ENCODE results near the gene LNX1.
"Not testable (repeated sequence)": the region's sequence is repeated elsewhere in the genome, so short reads cannot be mapped to it uniquely, and the experiment has no call there.

The LNX1 gene

DNA sequence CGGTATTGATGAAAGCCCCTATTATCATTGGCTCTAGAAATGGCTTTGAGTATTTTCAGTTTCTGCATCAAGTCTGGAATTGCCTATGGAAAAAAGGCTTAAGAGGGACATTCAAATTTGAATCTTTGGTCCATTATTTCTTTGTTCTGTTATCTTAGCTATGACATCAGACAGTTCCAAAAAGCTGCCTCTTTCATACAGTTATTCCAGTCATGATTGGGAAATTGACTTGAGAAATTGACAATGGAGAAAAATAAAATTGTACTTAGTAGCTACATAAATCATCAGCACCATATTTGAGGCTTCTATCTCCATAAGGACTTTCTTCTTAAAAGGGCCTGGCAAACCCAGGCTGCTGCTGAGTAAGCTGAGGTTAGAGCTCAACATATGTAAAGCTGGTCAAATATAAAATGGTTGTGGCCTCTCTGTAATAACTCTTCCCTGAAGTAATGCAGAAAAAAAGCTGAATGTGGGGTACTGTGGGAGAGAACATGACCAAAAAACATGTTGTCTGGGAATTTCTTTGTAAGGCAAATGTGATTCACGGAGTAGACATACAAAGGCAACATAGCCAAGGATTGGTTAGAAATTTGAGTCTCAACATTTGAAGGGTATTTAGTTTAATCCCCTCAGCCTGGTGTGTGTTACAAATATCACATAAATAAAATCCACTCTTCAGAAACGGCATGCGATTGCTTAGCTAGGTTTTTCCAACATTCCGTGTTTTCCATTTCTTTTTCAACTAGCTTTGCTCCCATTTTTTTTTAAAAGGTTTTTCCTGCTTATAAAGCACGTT, 100.9 kb downstream of the LNX1 start:
- no peak for DNase-seq

- no peak for DNase-seq
These were observed 101.9 kb downstream of the LNX1 start for GRCh38 chr4:53489279-53489889.

- no peak for DNase-seq
These were observed 103.5 kb downstream of the LNX1 start for GRCh38 chr4:53487766-53488165.

GRCh38 chr4:53485658-53486040, 105.6 kb downstream of the LNX1 start:
- no peak for DNase-seq

DNA sequence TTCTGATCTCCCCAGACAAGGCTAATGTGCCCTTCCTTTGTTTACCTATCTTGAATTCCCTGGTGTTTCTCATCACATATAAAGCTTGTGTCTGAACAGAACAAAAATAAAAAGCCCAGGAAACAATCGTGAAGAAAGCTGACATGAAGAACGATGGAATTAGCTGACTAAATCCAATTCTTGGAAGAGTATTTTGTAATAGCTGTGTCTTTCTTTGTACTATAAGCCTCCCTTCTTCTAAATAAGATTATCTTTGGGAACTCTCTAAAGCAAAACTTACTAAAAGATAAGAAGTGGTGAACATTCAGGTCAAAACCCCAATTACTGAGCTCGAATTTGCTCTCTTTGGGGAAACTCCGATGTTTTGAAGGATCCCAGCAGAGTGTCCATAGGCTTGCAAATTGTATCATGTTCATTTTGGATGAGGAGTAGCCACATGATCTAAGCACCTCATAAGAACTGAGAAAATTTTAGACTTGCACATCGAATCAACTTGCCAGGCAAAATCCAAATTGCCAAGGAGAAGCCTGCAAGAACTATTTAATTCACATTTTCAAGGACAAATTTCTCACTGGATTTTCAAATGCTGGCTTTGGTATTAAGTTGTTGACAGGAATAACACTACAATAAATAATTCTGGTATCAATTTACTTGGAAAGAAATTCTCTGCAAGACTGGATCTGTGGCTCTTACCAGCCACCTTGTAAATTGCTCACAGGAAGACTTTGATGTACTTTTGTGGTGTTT, 106.2 kb downstream of the LNX1 start:
- DNase-seq, result no peak

DNA sequence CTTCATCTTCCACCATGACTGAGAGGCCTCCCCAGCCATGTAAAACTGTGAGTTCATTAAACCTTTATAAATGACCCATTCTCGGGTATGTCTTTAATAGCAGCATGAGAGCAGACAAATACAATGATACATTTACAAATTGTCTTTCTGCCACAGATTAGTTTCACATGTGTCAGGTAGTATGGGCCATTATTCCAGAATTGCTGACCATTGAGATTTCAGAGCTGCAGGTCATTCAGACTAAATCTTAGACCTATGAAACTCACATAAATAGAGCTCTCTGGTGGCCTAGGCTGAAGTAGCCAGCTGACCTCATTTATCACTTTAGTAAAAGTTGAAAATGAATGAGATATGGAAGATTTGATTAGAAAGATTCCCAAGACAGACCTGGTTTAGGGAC, 108.0 kb downstream of the LNX1 start:
- DNase-seq, result no peak

DNA sequence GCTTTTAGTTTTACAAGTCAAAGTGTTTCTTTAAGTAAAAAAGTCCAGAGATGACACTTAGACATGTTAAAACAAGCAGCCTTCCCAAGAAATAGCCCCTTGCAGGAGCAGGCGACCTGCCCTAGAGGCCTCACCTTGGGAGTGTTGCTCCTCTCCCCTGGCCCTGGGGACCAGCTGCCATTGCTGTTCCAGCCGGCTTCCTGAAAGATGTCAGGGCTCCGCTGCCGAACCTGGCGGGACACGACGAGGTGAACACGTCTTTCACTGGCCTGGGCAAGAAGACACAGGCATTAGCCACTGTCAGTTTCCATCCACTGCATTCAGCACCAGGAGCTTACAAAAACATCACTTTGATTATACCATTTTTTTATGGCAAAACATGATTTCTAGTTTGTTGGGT, 109.7 kb downstream of the LNX1 start:
- no peak for DNase-seq

- DNase-seq, result no peak
These were observed 110.4 kb downstream of the LNX1 start for GRCh38 chr4:53480909-53481308.

GRCh38 chr4:53479736-53480525, 111.4 kb downstream of the LNX1 start:
- DNase-seq, result no peak

GRCh38 chr4:53478671-53479456, 112.4 kb downstream of the LNX1 start:
- no peak for DNase-seq

DNA sequence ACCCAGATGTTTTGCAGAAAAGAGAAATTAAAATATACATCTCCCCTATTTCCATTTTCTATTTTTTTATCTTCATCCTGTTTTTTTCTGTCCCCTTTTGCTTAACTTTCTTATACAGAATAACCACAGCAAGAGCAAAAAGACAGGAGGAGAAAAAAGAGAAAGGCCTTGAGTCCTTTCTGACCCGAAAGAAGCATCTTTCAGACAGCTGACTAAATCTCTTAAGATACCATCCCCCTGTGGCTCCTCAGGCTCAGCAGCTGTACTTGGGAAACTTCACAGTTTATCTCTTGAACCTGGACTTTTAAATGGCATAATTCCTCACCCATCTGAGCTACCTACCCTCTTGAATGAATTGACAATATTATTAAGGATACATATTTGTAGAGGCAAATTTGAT, 113.7 kb downstream of the LNX1 start:
- no peak for DNase-seq

- no peak for DNase-seq
These were observed 114.2 kb downstream of the LNX1 start for GRCh38 chr4:53477038-53477565.

DNA sequence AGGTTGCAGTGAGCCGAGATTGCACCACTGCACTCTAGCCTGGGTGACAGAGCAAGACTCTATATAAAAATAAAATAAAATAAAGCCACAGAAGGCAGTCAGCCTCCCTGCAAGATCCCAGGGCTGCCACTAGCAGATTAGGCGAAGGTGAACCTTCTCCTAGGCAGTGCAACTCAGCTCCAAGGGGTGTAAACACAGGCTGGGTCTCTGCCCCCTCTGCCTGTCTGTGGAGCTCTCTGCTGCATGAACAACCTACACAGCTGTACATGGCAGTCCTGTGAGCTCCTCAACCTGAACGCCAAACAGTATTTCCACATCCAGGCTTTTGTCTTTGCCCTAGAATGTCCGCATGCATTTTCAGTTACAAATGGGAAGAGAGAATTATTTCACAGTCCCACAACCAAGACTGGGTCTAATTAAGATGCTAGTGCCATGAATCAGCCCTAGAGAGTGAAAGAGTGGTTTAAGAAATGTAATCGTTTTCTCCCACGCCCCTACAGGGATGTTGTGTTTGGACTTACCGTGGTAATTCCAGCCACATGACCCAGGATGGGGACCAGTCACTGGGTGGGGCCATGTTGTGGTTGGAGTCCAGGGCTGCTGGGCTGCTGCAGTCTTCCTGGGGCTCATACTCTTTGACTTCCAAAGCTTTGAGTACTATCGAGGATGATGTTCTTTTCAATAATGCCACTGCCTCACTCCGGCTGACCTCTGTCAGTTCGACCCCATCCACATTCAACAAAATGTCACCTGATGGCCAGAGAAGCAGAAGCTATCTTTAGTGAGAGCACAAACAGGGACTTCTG, 114.9 kb downstream of the LNX1 start:
- no peak for DNase-seq

- not testable (repeated sequence) for DNase-seq
These were observed 124.7 kb downstream of the LNX1 start for GRCh38 chr4:53466576-53466975.

DNA sequence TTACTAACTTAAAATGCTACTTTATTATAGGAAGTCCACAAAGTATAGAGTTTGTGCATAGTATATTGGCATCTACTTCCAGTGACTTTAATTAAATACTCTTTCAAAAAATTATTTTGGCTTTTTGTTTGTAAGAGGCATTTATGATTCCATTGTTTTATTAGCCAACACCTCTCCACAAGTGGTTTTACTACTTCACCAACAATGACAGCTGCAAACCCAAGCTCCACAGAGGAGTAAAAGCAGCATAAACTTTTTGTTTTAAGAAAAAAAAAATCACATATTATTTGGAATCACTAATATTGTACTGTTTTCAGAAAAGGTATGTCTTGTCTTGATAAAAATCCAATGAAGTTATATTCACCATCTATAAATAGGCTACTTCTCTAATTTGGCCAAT, 125.4 kb downstream of the LNX1 start:
- no peak for DNase-seq

- no peak for DNase-seq
These were observed 126.0 kb downstream of the LNX1 start for GRCh38 chr4:53465281-53465680.

- no peak for DNase-seq
These were observed 127.9 kb downstream of the LNX1 start for GRCh38 chr4:53463340-53463739.

DNA sequence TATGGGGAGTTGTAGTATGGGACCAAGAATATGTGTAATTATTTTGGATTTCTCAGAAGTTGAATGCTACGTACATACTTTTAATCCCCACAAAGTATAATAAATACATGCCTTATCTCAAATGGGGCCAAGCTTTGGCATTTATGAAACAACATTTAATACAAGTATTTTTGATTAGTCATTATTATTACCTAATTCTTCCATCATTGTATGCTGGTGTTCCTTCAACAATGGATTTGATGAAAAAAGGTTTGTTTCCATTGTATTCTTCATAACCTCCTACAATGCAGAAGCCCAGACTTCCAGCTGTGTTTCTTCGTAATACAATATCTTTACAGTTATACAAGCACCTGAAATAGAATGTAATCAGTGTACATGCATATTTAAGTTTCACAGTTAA, 130.0 kb downstream of the LNX1 start:
- no peak for DNase-seq

GRCh38 chr4:53459548-53459947, 131.7 kb downstream of the LNX1 start:
- no peak for DNase-seq

DNA sequence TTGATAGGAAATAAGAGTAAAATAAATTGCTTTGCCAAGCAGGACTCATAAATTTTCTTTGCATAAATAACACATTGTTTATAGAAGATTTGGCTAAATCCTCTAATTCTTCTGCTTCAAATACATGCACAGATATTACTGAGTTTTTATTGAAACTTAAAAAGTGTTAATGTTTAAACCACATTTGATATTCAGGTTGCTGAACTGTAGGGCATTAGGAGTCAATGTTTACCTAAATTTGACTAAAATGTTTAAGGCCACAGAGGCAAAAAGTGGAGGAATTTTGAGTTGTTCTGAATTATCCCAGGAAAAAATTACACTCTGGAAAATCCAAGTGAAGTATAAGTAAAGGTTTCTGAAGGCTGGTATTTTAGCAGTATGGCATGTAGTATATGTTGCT, 135.1 kb downstream of the LNX1 start:
- DNase-seq, result no peak

- DNase-seq, result no peak
These were observed 135.5 kb downstream of the LNX1 start for GRCh38 chr4:53455766-53456165.
